ENCODE data around the gene SELENOO.

The SELENOO gene

DNA sequence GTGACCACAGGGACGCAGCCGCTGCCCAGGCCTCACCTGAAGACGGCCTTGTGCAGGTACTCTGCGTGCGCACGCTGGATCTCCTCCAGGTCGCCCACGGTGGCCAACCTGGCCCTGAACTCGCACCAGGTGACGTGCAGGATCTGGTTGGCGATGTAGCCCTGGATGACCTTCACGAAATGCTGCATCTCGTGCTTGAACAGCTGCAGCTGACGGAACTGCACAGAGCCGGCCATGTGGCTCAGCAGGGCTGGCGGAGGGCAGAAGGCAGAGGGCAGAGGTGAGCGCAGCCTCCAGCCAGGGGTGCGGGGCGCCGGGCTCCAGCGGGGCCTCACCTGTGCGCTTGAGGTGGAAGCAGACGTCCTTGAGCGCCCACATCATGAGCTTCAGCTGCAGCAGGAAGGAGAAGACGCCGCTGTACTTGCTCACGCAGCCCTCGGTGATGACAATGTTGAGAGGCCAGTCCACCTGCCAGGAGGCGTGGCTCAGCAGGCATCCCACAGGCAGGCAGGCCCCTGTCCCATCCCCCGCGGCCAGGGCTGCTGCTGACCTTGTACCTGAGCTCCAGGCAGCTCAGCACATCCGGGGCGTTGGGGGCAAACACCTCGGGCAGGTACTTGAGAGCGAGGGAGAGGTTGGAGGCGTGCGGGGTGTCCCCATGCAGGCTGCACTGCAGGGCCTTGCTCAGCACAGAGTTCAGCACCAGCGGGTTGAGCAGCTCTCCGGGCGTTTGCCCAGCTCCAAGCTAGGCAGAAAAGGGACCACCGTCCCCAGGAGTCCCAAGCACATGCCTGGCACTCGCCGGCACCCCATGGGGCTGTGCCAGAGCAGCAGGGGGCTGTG is 17.6 kb downstream of the SELENOO start:
- FAIRE-seq = no peak

GRCh38 chr22:50218996-50219727 is 18.4 kb downstream of the SELENOO start:
- FAIRE-seq = no peak

DNA sequence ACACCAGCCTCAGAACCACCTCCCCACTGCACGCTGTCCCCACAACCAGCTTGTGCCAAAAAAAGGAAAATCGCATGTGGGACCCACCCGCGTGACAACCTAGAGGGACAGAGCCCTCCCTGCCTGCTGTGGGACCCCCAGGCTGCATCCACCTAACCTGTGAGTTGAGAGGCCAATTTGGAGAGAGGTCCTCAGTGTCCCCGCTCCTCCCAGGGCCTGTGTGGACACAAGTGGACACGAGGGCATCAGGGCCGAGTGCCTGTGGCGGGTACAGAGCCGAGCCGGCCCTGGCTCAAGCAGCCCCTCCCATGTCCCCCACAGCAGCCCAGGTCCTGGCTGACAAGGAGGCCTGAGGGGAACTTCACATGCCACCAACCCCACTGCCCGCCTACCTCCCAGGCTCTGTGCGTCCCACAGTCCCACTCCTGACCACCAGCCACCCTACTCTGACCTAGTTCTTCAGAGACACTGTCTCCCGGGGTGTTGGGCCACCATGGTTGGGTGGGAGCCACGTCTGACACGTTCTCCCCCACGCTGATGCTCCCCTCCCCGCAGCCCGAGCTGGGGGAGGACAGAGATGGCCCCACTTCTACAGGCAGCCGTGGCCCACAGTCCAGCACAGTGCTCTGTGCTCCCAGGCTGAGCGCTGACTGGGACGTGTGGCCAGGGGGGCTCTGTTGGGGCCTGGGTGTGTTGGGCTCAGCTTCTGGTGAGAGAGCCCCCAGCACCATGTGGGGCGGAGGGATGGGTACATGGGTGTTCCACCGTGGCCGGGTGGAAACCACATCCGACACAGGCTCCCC is 19.2 kb downstream of the SELENOO start:
- FAIRE-seq = no peak

GRCh38 chr22:50220603-50221409 is 20.0 kb downstream of the SELENOO start:
- no peak for FAIRE-seq

GRCh38 chr22:50221410-50222300 is 20.8 kb downstream of the SELENOO start:
- no peak for FAIRE-seq

- FAIRE-seq = no peak
Observed at GRCh38 chr22:50222508-50222907, 21.7 kb downstream of the SELENOO start.

GRCh38 chr22:50224071-50224470 is 23.3 kb downstream of the SELENOO start:
- FAIRE-seq = no peak

- FAIRE-seq = no peak
Observed at GRCh38 chr22:50225200-50225969, 24.6 kb downstream of the SELENOO start.

GRCh38 chr22:50226063-50226874 is 25.5 kb downstream of the SELENOO start:
- FAIRE-seq = no peak

DNA sequence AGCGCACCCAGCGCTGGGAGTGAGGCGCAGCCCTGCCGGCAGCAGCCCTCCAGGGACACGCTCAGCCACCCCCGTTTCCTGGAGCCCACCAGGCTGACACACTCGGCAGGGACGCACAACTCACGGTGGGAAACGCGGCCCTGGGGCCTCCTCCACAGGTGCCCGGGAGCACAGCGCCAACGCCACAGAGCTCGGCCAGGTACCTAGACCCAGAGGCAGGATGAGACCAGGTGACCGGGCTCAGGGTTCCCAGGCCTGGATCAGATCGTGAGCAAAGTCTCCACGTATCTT is 26.0 kb downstream of the SELENOO start:
- FAIRE-seq = no peak

- no peak for FAIRE-seq
Observed at GRCh38 chr22:50227579-50228215, 26.9 kb downstream of the SELENOO start.

DNA sequence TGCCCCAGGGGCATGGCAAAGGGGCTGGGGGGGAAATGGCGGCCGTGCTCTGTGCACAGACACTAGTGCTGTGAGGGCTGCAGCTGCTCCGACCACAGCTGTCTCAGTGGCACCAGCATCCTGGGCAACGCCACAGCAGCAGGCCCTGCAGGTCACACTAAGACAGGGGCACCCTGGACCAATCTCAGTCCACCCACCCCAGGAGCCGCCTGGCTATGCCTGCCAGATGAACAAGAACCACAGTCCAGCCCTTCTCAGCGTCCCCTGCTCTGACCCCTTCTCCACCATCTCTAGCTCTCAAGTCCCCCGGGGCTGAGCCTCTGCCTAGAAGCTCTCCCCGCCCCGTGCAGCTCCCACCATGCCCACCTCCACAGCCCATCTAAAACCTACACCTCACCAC is 27.6 kb downstream of the SELENOO start:
- FAIRE-seq = no peak

DNA sequence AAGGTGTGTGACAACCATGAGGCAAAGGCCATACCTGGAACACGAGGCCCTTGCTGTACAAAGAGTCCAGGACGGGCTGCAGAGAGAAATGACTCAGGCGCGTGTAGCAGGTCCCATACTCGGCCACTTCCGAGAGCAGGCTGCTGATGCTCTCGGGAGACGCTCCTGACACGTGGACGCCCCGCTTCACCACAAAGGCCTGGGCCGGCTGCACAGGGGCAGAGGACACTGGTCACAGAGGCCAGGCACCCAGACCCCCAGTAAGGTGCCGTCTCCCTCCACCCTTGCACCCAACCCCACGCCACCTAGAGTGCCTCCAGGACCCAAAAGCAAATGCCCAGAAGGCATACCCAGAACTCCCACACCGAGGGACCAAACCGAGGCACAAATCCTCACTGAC is 28.6 kb downstream of the SELENOO start:
- no peak for FAIRE-seq

DNA sequence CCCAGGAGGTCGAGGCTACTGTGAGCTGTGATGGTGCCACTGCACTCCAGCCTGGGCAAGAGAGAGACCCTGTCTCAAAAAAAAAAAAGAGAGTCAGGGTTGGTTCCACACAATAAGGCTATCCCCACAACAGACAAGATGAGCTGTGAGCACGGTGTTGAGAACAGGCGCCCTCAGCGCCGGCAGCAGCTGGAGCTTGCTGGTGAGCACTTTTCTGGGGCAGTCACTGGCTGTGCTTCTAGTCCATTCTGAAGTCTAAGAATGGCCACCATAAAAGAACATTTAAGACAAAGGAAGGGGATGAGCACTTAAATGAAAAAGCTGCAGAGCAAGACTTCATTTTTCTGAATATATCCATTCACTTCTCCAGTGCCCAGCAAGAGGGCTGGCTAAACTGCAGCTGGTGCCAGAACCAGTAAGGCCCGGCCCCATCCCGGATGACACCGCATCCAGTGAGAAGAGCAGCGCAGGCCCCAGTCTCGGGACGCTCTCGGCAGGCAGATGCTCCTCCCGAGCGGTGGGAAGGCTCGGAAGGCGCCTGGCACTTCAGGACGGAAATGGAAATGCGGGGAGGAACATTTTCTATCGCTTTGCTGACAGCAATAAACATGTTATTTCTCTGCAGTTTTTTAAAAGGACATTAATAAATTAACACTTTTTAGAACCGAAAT is 31.8 kb downstream of the SELENOO start:
- FAIRE-seq = no peak

GRCh38 chr22:50233223-50233622 is 32.4 kb downstream of the SELENOO start:
- FAIRE-seq = no peak

- no peak for FAIRE-seq
Observed at GRCh38 chr22:50236731-50237409, 36.1 kb downstream of the SELENOO start.

DNA sequence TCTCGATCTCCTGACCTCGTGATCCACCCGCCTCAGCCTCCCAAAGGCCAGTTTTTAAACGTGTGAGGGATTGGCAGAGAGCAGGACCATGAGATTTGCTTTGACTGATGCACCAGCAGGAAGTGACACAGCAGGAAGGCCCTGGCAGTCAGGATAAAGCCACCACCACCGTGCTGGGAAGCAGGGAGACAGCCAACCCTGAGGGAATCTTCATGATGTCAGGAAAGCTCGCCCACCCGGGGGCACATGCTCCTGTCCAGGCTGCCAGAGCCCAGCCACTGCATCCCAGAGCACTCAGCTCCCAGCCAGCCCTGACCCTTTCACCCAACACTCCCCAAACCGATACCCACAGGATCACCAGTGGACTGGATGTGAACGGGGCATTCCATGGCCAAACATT is 37.9 kb downstream of the SELENOO start:
- FAIRE-seq = no peak

DNA sequence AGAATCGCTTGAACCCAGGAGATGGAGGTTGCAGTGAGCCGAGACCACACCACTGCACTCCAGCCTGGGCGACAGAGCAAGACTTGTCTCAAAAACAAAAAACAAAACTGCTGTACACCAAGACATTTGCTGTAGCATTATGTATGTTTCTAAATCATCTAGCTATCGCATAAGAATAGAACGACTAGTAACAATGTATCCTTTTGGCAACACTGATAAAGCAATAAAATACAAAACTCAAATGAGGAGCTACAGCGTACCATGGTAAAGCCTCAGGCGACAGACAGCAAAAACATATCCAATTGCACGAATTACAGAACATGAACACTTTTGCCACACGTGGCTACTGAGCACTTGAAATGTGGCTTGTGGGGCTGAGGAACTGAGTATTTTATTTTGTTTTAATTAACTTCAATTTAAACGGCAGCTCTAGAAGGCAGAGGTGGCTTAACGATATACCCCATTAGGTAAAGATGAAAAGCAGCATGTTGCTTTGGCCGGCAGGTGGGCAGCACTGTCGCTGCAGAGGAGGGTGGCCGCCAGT is 41.7 kb downstream of the SELENOO start:
- no peak for FAIRE-seq
